ENCODE data around the gene ATP10D. TPM values are rescaled to one million over a fixed set of nuclear protein-coding genes. Genes with fewer than 3 reads are reported as not detected.

Gene ATP10D
- total RNA-seq, 4 donors from 2014 or later = 13.5 to 28.2 (median 18.0) TPM

GRCh38 chr4:47494124-47494430 lies 9.0 kb downstream of the ATP10D start:
- Histone ChIP-seq H3K27ac (no peak overlapping the region), H3K4me1 (peaks cover 0 to 50% (median 6%) of the 10 kb centered on the region in 4 donors), H3K27me3 (no peaks in the 10 kb centered on the region), H3K9me3 (no peaks in the 10 kb centered on the region), H3K4me3 (no peak overlapping the region), H3K36me3 (no peaks in the 10 kb centered on the region)
- TF ChIP-seq POLR2A (IDR thresholded peaks at IDR 0.05) (no peak), CTCF (IDR thresholded peaks at IDR 0.05) (no peak), EP300 (IDR thresholded peaks at IDR 0.05) (no peak)
- DNase-seq (ENCODE audit: low spot score in 2 of 2) = no peak
- 43 to 47% methylated on average over 4 of the region's 4 CpGs for WGBS, 2 donors

- peak overlapping the region in 1 of 4 donors; percentile 8 for H3K27ac ChIP-seq
These were observed 13.8 kb downstream of the ATP10D start for GRCh38 chr4:47498899-47499298.

DNA sequence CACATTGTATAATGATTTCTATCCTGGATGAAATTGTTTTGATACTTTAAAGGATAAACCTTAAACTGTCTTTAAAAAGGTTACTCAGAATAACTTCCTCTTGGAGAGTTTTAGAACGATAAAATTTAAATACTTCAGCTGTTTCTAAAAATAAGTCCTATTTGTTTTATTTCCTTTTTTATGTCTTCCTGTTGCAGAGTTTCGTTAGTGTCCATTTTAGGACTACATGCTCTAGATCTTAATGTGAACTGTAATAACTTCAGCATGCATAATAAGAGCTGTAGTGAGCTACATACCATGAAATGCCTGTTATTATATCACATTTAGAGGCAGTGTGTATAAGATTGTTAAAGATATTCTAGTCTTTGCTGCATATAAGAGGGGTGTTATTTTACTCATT lies 14.6 kb downstream of the ATP10D start:
- Histone ChIP-seq H3K4me1 (peaks cover 0 to 19% (median 10%) of the 10 kb centered on the region in 4 donors), H3K27ac (peak overlapping the region in 2 of 4 donors; percentile 8 to 18), H3K36me3 (peaks cover 0 to 4% (median 0%) of the 10 kb centered on the region in 3 donors), H3K9me3 (no peaks in the 10 kb centered on the region), H3K4me3 (no peak overlapping the region), H3K27me3 (no peaks in the 10 kb centered on the region)
- TF ChIP-seq CTCF (IDR thresholded peaks at IDR 0.05) (no peak), EP300 (IDR thresholded peaks at IDR 0.05) (no peak), POLR2A (IDR thresholded peaks at IDR 0.05) (no peak)
- DNase-seq (ENCODE audit: low spot score in 2 of 2) = no peak
- WGBS, 2 donors = 30 to 48% methylated on average over 2 of the region's 2 CpGs

More at GRCh38 chr4:47498899-47499298, 13.8 kb downstream of the ATP10D start:
- Histone ChIP-seq H3K9me3 (no peaks in the 10 kb centered on the region), H3K4me1 (peaks cover 0 to 21% (median 12%) of the 10 kb centered on the region in 4 donors), H3K27me3 (no peaks in the 10 kb centered on the region), H3K36me3 (peaks cover 0 to 4% (median 0%) of the 10 kb centered on the region in 3 donors), H3K4me3 (no peak overlapping the region)
- DNase-seq (ENCODE audit: low spot score in 2 of 2) = no peak
- 69 to 78% methylated on average over 6 of the region's 6 CpGs for WGBS, 2 donors
- TF ChIP-seq EP300 (IDR thresholded peaks at IDR 0.05) (no peak), POLR2A (IDR thresholded peaks at IDR 0.05) (no peak), CTCF (IDR thresholded peaks at IDR 0.05) (no peak)

- Histone ChIP-seq H3K4me3 (no peak overlapping the region), H3K9me3 (no peaks in the 10 kb centered on the region), H3K36me3 (peaks cover 0 to 4% (median 0%) of the 10 kb centered on the region in 3 donors), H3K27ac (no peak overlapping the region), H3K27me3 (no peaks in the 10 kb centered on the region), H3K4me1 (peaks cover 0 to 19% (median 11%) of the 10 kb centered on the region in 4 donors)
- no peak for TF ChIP-seq CTCF (IDR thresholded peaks at IDR 0.05)
- no peak for DNase-seq (ENCODE audit: low spot score in 2 of 2)
- WGBS, 2 donors = 62 to 63% methylated on average over 3 of the region's 3 CpGs
These were observed 15.7 kb downstream of the ATP10D start for GRCh38 chr4:47500776-47501175.

DNA sequence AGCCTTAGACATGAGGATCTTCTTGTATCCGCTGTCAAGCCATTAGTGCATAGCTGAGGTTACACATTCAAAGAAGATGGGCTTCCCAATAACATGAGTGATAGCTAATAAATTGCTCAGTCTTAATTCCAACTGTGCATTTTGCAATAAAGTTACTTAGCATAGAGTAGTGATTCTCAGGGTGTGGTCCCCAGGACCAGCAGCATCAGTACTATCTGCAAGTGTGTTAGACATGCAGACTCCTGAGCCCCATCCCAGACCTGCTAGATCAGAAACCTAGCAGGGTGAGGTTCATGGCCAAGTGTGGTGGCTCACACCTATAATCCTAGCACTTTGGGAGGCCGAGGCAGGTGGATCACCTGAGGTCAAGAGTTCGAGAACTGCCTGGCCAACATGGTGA lies 20.1 kb downstream of the ATP10D start:
- DNase-seq (ENCODE audit: low spot score in 2 of 2) = no peak
- 99 to 100% methylated on average over 3 of the region's 3 CpGs for WGBS, 2 donors
- TF ChIP-seq EP300 (IDR thresholded peaks at IDR 0.05) = no peak
- TF ChIP-seq CTCF (IDR thresholded peaks at IDR 0.05) = no peak
- TF ChIP-seq POLR2A (IDR thresholded peaks at IDR 0.05) = no peak
- Histone ChIP-seq H3K4me1 (peaks cover 0 to 13% (median 1%) of the 10 kb centered on the region in 4 donors), H3K36me3 (peaks cover 0 to 4% (median 0%) of the 10 kb centered on the region in 3 donors), H3K9me3 (no peaks in the 10 kb centered on the region), H3K27ac (no peak overlapping the region), H3K27me3 (no peaks in the 10 kb centered on the region), H3K4me3 (no peak overlapping the region)

Measured in tibial nerve (tissue), 4 donors.